HUDEP-2 (cell line): Measurements from ENCODE around the gene TMEFF2.

Experiments used
- DNase-seq, 76 experiments: peaks; one replicate each; lab custom pipeline; 2025; ENCODE audit not compliant: unreplicated experiment in 76 of 76; lab: John Stamatoyannopoulos, UW

The TMEFF2 gene

GRCh38 chr2:192072261-192072660 lies 122.5 kb downstream of the TMEFF2 start:
- no peak for DNase-seq

GRCh38 chr2:192070099-192070498 lies 124.6 kb downstream of the TMEFF2 start:
- DNase-seq = no peak

- no peak for DNase-seq
Observed at GRCh38 chr2:192069417-192069816, 125.3 kb downstream of the TMEFF2 start.

- no peak for DNase-seq
Observed at GRCh38 chr2:192068966-192069365, 125.8 kb downstream of the TMEFF2 start.

GRCh38 chr2:192067631-192068030 lies 127.1 kb downstream of the TMEFF2 start:
- DNase-seq = no peak

- DNase-seq = no peak
Observed at GRCh38 chr2:192064459-192064858, 130.3 kb downstream of the TMEFF2 start.

- DNase-seq = no peak
Observed at GRCh38 chr2:192060161-192060560, 134.6 kb downstream of the TMEFF2 start.

- DNase-seq = no peak
Observed at GRCh38 chr2:192059266-192059665, 135.5 kb downstream of the TMEFF2 start.

GRCh38 chr2:192053921-192054320 lies 140.8 kb downstream of the TMEFF2 start:
- DNase-seq = no peak

- DNase-seq = no peak
Observed at GRCh38 chr2:192051533-192051932, 143.2 kb downstream of the TMEFF2 start.

GRCh38 chr2:192049362-192049761 lies 145.4 kb downstream of the TMEFF2 start:
- DNase-seq = no peak

GRCh38 chr2:192047315-192048107 lies 147.2 kb downstream of the TMEFF2 start:
- DNase-seq = no peak

- no peak for DNase-seq
Observed at GRCh38 chr2:192044496-192044895, 150.2 kb downstream of the TMEFF2 start.

- no peak for DNase-seq
Observed at GRCh38 chr2:192043216-192043870, 151.4 kb downstream of the TMEFF2 start.

- no peak for DNase-seq
Observed at GRCh38 chr2:192042126-192042525, 152.6 kb downstream of the TMEFF2 start.

- DNase-seq = no peak
Observed at GRCh38 chr2:192038110-192038509, 156.6 kb downstream of the TMEFF2 start.

GRCh38 chr2:192035731-192036442 lies 158.8 kb downstream of the TMEFF2 start:
- DNase-seq = no peak

- no peak for DNase-seq
Observed at GRCh38 chr2:192030856-192031255, 163.9 kb downstream of the TMEFF2 start.

- DNase-seq = no peak
Observed at GRCh38 chr2:192030289-192030688, 164.4 kb downstream of the TMEFF2 start.

- DNase-seq = peak in 34 of 76 experiments; percentile 0 to 49 (median 10)
Observed at GRCh38 chr2:192029089-192029488, 165.6 kb downstream of the TMEFF2 start.

- DNase-seq = no peak
Observed at GRCh38 chr2:192026825-192027120, 168.0 kb downstream of the TMEFF2 start.
